ENCODE data around the gene ZFP1. TPM values are rescaled to one million over a fixed set of nuclear protein-coding genes. Genes with fewer than 3 reads are reported as not detected.

ZFP1 gene
- total RNA-seq, 1 experiment from 2014 or later = 9.7 TPM

GRCh38 chr16:75193265-75193650, 44.9 kb downstream of the ZFP1 start (continued):
- TF ChIP-seq PRDM15 (CRISPR knock-in tag; IDR thresholded peaks at IDR 0.05) = no peak

GRCh38 chr16:75193730-75194444, 45.6 kb downstream of the ZFP1 start:
- DNase-seq (ENCODE audit: low spot score) (no peak), ATAC-seq (no peak)
- Mint-ChIP-seq H3K4me3 (no peak overlapping the region), H3K4me1 (peaks cover 9% of the 10 kb centered on the region), H3K36me3 (no peaks in the 10 kb centered on the region), H3K27ac (no peak overlapping the region), H3K27me3 (ENCODE audit: low read depth) (no peaks in the 10 kb centered on the region; the same call in none of the 2 replicates), H3K9me3 (no peaks in the 10 kb centered on the region)
- POLR2A ChIA-PET = no interaction called here
- CTCF ChIA-PET = no interaction called here
- TF ChIP-seq NFE2L1 (CRISPR knock-in tag; IDR thresholded peaks at IDR 0.05) = no peak
- peak; percentile 9; the same call in 1 of the 2 replicates for TF ChIP-seq ZNF423 (CRISPR knock-in tag; IDR thresholded peaks at IDR 0.05)

- Mint-ChIP-seq H3K27me3 (ENCODE audit: low read depth) (no peaks in the 10 kb centered on the region; the same call in 1 of the 2 replicates), H3K27ac (no peak overlapping the region)
- CTCF ChIA-PET = interaction anchor here (1.2 to 4.2 kb wide), 2 partner anchors 37 to 190 kb away, joined by 3 to 47 read pairs; no protein-coding TSS in a partner anchor
Measured at GRCh38 chr16:75195811-75196790, 47.8 kb downstream of the ZFP1 start.

GRCh38 chr16:75196836-75197235, 48.5 kb downstream of the ZFP1 start:
- H3K4me1 Mint-ChIP-seq = peaks cover 9% of the 10 kb centered on the region
- H3K27ac Mint-ChIP-seq = no peak overlapping the region
- no peaks in the 10 kb centered on the region; the same call in 1 of the 2 replicates for H3K27me3 Mint-ChIP-seq (ENCODE audit: low read depth)
- no peak for ATAC-seq
- no peak for DNase-seq (ENCODE audit: low spot score)
- ChIA-PET CTCF (interaction anchor here (1.1 to 4.2 kb wide), 4 partner anchors 8 to 189 kb away, joined by 3 to 47 read pairs (median 4); no protein-coding TSS in a partner anchor), POLR2A (no interaction called here)
- no peak overlapping the region for H3K4me3 Mint-ChIP-seq
- no peaks in the 10 kb centered on the region for H3K9me3 Mint-ChIP-seq
- no peaks in the 10 kb centered on the region for H3K36me3 Mint-ChIP-seq
- TF ChIP-seq EMX1 (CRISPR knock-in tag; IDR thresholded peaks at IDR 0.05) (no peak), E2F4 (CRISPR knock-in tag; IDR thresholded peaks at IDR 0.05; ENCODE audit: borderline replicate concordance, low read depth) (no peak), PRRX2 (CRISPR knock-in tag; IDR thresholded peaks at IDR 0.05) (no peak), ATF2 (CRISPR knock-in tag; IDR thresholded peaks at IDR 0.05; ENCODE audit: borderline replicate concordance, low read depth) (no peak), IRF2 (CRISPR knock-in tag; IDR thresholded peaks at IDR 0.05; ENCODE audit: borderline replicate concordance, low read depth) (no peak), ESRRA (CRISPR knock-in tag; IDR thresholded peaks at IDR 0.05; ENCODE audit: borderline replicate concordance) (no peak), IRF1 (CRISPR knock-in tag; IDR thresholded peaks at IDR 0.05) (no peak), SOX15 (CRISPR knock-in tag; IDR thresholded peaks at IDR 0.05) (no peak), ETV6 (CRISPR knock-in tag; IDR thresholded peaks at IDR 0.05) (no peak), FOXJ3 (CRISPR knock-in tag; IDR thresholded peaks at IDR 0.05; ENCODE audit: borderline replicate concordance) (no peak), KAT7 (CRISPR knock-in tag; IDR thresholded peaks at IDR 0.05; ENCODE audit: borderline replicate concordance) (no peak)

More at GRCh38 chr16:75195811-75196790, 47.8 kb downstream of the ZFP1 start:
- POLR2A ChIA-PET = no interaction called here
- H3K9me3 Mint-ChIP-seq = no peaks in the 10 kb centered on the region
- H3K4me1 Mint-ChIP-seq = peaks cover 9% of the 10 kb centered on the region
- no peaks in the 10 kb centered on the region for H3K36me3 Mint-ChIP-seq
- ATAC-seq = no peak
- TF ChIP-seq TEAD4 (CRISPR knock-in tag; IDR thresholded peaks at IDR 0.05) (no peak), IRF1 (CRISPR knock-in tag; IDR thresholded peaks at IDR 0.05) (no peak)
- H3K4me3 Mint-ChIP-seq = no peak overlapping the region
- DNase-seq (ENCODE audit: low spot score) = no peak
